NCI-H2196 (cell line): ENCODE data around the gene YY2.
A peak's percentile ranks its signal among the peaks of the same experiment; 100 is the strongest.
"Not testable (repeated sequence)": the region's sequence is repeated elsewhere in the genome, so short reads cannot be mapped to it uniquely, and the experiment has no call there.

Experiments
- DNase-seq: peaks from one replicate; lab custom pipeline; 2025; ENCODE audit not compliant: unreplicated experiment; lab: John Stamatoyannopoulos, UW

Gene YY2

GRCh38 chrX:21873063-21873775, 17.4 kb downstream of the YY2 start:
- DNase-seq: no peak

GRCh38 chrX:21874182-21874581, 18.4 kb downstream of the YY2 start:
- DNase-seq: not testable (repeated sequence)

GRCh38 chrX:21875013-21875412, 19.2 kb downstream of the YY2 start:
- no peak for DNase-seq

GRCh38 chrX:21881881-21882574, 26.2 kb downstream of the YY2 start:
- no peak for DNase-seq

- DNase-seq: no peak
These were observed 27.5 kb downstream of the YY2 start for GRCh38 chrX:21883258-21883657.

- no peak for DNase-seq
These were observed 29.8 kb downstream of the YY2 start for GRCh38 chrX:21885568-21885967.

- peak; percentile 26 for DNase-seq
These were observed 49.5 kb downstream of the YY2 start for GRCh38 chrX:21905313-21905712.

GRCh38 chrX:21905953-21906352, 50.2 kb downstream of the YY2 start:
- no peak for DNase-seq

GRCh38 chrX:21907260-21907659, 51.5 kb downstream of the YY2 start:
- no peak for DNase-seq
